Lower leg skin (tissue), 3 donors: Measurements from ENCODE around the gene AANAT.

Source experiments
- POLR2A ChIP-seq, 2 donors: fragments of 450-650 bp; IDR thresholded peaks; one replicate each; pipeline ENCODE4 v1.6.1; 2016 to 2017; ENCODE audit warnings: antibody characterized with exemption in 2 of 2, mild to moderate bottlenecking in 1 of 2, moderate library complexity in 1 of 2
- TF ChIP-seq, protein P1 (sequence below), 3 donors: fragments of 450-650 bp; IDR thresholded peaks; one replicate each; pipeline ENCODE4 v1.5.1; 2016; ENCODE audit warnings: antibody characterized with exemption in 3 of 3, mild to moderate bottlenecking in 3 of 3, moderate library complexity in 2 of 3

DNA sequence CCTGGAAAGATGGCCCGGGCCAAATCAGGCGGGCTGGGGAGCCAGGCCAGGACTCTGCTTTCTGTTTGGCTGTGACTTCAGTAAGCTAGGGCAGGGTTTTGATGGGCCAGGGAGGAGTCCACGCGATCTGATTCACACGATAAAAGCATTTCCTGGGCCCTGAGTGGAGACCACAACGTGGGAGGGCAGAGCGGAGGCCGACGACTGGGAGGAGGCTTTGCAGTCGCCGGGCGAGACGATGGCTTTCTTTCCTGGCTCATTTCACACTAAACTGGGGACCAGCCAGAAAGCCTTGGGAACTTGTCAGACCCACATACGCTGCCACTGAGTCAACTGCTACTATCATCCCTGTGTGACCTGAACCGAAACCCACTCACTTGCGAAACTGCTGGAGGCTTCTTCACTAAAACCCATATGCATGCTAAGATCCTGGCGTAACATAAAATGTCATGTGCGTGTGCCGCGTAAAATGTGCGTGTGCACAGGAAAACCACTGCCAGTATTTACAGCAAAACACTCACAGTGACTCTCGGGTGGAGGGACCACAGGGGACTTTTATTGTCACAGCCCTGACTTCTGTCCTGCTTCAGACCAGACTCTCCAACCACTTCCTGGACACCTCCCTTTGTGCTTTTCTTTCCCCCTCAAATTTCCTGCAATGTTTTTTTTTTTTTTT, 48.0 kb downstream of the AANAT start:
- TF ChIP-seq, protein P1, sequence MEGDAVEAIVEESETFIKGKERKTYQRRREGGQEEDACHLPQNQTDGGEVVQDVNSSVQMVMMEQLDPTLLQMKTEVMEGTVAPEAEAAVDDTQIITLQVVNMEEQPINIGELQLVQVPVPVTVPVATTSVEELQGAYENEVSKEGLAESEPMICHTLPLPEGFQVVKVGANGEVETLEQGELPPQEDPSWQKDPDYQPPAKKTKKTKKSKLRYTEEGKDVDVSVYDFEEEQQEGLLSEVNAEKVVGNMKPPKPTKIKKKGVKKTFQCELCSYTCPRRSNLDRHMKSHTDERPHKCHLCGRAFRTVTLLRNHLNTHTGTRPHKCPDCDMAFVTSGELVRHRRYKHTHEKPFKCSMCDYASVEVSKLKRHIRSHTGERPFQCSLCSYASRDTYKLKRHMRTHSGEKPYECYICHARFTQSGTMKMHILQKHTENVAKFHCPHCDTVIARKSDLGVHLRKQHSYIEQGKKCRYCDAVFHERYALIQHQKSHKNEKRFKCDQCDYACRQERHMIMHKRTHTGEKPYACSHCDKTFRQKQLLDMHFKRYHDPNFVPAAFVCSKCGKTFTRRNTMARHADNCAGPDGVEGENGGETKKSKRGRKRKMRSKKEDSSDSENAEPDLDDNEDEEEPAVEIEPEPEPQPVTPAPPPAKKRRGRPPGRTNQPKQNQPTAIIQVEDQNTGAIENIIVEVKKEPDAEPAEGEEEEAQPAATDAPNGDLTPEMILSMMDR (IDR thresholded peaks at IDR 0.05): no peak
- TF ChIP-seq POLR2A (IDR thresholded peaks at IDR 0.05): no peak
